HepG2 (cell line): ENCODE data around the gene CNNM3. TPM values are rescaled to one million over a fixed set of nuclear protein-coding genes. Genes with fewer than 3 reads are reported as not detected.
A peak's percentile ranks its signal among the peaks of the same experiment; 100 is the strongest.

Experiments used
- BRCA1 ChIP-seq: sonication (generic); formaldehyde crosslinking; IDR thresholded peaks from 2 replicates; pipeline ENCODE4 v1.4.0; 2020; ENCODE audit warnings: missing genetic modification reagents
- DPF2 ChIP-seq: sonication (generic); formaldehyde crosslinking; IDR thresholded peaks from 2 replicates; pipeline ENCODE4 v1.4.0; 2020; ENCODE audit warnings: mild to moderate bottlenecking, low read depth, missing genetic modification reagents, borderline replicate concordance
- FUBP1 ChIP-seq: sonication (generic); formaldehyde crosslinking; IDR thresholded peaks from 2 replicates; pipeline ENCODE4 v1.5.1; 2020; ENCODE audit warnings: missing genetic modification reagents, mild to moderate bottlenecking, borderline replicate concordance
- HMG20A ChIP-seq: IDR thresholded peaks from 2 replicates; pipeline ENCODE4 v1.6.1; 2016; ENCODE audit warnings: borderline replicate concordance
- LRRFIP1 ChIP-seq: sonication (generic); formaldehyde crosslinking; conservative IDR thresholded peaks from 2 replicates; pipeline ENCODE4 v1.4.0; 2020; ENCODE audit warnings: missing genetic modification reagents
- NCOA1 ChIP-seq: sonication (generic); formaldehyde crosslinking; IDR thresholded peaks from 2 replicates; pipeline ENCODE4 v1.9.0; 2021; ENCODE audit warnings: missing genetic modification reagents
- SMAD1 ChIP-seq: sonication (generic); formaldehyde crosslinking; IDR thresholded peaks from 2 replicates; pipeline ENCODE4 v1.4.0; 2020; ENCODE audit warnings: missing genetic modification reagents, low read depth, mild to moderate bottlenecking, borderline replicate concordance
- TAF1 ChIP-seq: sonication (generic); formaldehyde crosslinking; IDR thresholded peaks from 2 replicates; pipeline ENCODE4 v1.4.0; 2020; ENCODE audit warnings: missing genetic modification reagents
- TBL1XR1 ChIP-seq: fragments of 150-350 bp; IDR thresholded peaks from 2 replicates; pipeline ENCODE4 v1.6.1; 2014; ENCODE audit warnings: borderline replicate concordance, low read length; ENCODE audit not compliant: partially characterized antibody
- TBX3 ChIP-seq: fragments of 450-650 bp; IDR thresholded peaks from 2 replicates; pipeline ENCODE4 v1.6.1; 2017; ENCODE audit warnings: antibody characterized with exemption, mild to moderate bottlenecking, inconsistent platforms, borderline replicate concordance
- ZFY ChIP-seq: sonication (generic); formaldehyde crosslinking; IDR thresholded peaks from 2 replicates; pipeline ENCODE4 v1.4.0; 2020; ENCODE audit warnings: missing genetic modification reagents
- ZNF318 ChIP-seq: sonication (generic); formaldehyde crosslinking; IDR thresholded peaks from 2 replicates; pipeline ENCODE4 v1.4.0; 2020; ENCODE audit warnings: mild to moderate bottlenecking, missing genetic modification reagents
- ZNF44 ChIP-seq: sonication (generic); formaldehyde crosslinking; IDR thresholded peaks from 2 replicates; pipeline ENCODE4 v1.5.1; 2020; ENCODE audit warnings: mild to moderate bottlenecking, missing genetic modification reagents
- ZNF672 ChIP-seq: sonication (generic); formaldehyde crosslinking; IDR thresholded peaks from 2 replicates; pipeline ENCODE4 v1.8.1; 2022; ENCODE audit warnings: missing genetic modification reagents
- ZNF784 ChIP-seq: sonication (generic); formaldehyde crosslinking; IDR thresholded peaks from 2 replicates; pipeline ENCODE4 v1.5.1; 2020; ENCODE audit warnings: missing genetic modification reagents, mild to moderate bottlenecking, borderline replicate concordance
- polyA plus RNA-seq, 8 experiments: library from polyadenylated mRNA; depleted of rRNA in 3 of 8; stranded (reverse) in 7 of 8; unstranded in 1 of 8; fragments of >200 nt; fragmentation: Illumina TruSeq in 4 of 8; extraction: Trizol in 4 of 8; gene quantifications; 2 replicates each; pipeline versions ENCODE4 v1.2.1 to v1.2.3, GENCODE V29; 2011 to 2016; ENCODE audit warnings: low read depth in 4 of 8, missing spikeins in 1 of 8, mixed read lengths in 1 of 8; ENCODE audit not compliant: insufficient read depth in 1 of 8
- total RNA-seq, 5 experiments: library from RNA; depleted of rRNA; stranded (reverse); fragments of >200 nt; fragmentation: Illumina TruSeq; extraction: Trizol; gene quantifications; 2 replicates each; pipeline ENCODE4 v1.2.3, GENCODE V29; 2016; ENCODE audit warnings: low read depth in 1 of 5

CNNM3 gene
- total and polyA plus RNA-seq, 2 of the 13 experiments (the other 11 are each of a cell fraction or from before 2014, with no cell fraction given) = 21.2 to 27.9 TPM

GRCh38 chr2:96816127-96816835 is at the start of gene CNNM3 (continued):
- TF ChIP-seq ZNF318 (CRISPR knock-in tag) = 0 out of 2 replicates have a peak, but pooled peaks have one; percentile 65
- TF ChIP-seq LRRFIP1 (CRISPR knock-in tag) = no peak
- TF ChIP-seq TBL1XR1 = peak; percentile 29
- TF ChIP-seq HMG20A = no peak
- no peak; the same call in 1 of the 2 replicates for TF ChIP-seq SMAD1 (CRISPR knock-in tag)
- TF ChIP-seq NCOA1 = no peak
- no peak for TF ChIP-seq ZNF44 (CRISPR knock-in tag)
- TF ChIP-seq BRCA1 (CRISPR knock-in tag) = no peak; the same call in 1 of the 2 replicates
- peak; percentile 94 for TF ChIP-seq ZNF784 (CRISPR knock-in tag)
- no peak; the same call in 1 of the 2 replicates for TF ChIP-seq ZNF672
- peak; percentile 51; the same call in 1 of the 2 replicates for TF ChIP-seq TBX3
- TF ChIP-seq TAF1 (CRISPR knock-in tag) = peak; percentile 80
- no peak for TF ChIP-seq DPF2 (CRISPR knock-in tag)
- TF ChIP-seq ZFY (CRISPR knock-in tag) = peak; percentile 91
- 0 out of 2 replicates have a peak, but pooled peaks have one; percentile 66 for TF ChIP-seq FUBP1 (CRISPR knock-in tag)
